H1 (cell line): ENCODE results near the gene CMTM1. TPM values are rescaled to one million over a fixed set of nuclear protein-coding genes. Genes with fewer than 3 reads are reported as not detected.

ENCODE experiments used
- CTCF ChIA-PET: fragments of 300-600 bp; sonication (Branson Sonifier 250); formaldehyde crosslinking; loops from one replicate; lab custom pipeline; 2021; ENCODE audit not compliant: partially characterized antibody; lab: Charles Lee
- POLR2A ChIA-PET: fragments of 300-600 bp; sonication (Branson Sonifier 250); formaldehyde crosslinking; loops from one replicate; lab custom pipeline; 2021; ENCODE audit warnings: inconsistent platforms; ENCODE audit not compliant: partially characterized antibody; lab: Charles Lee
- DNase-seq, 2 experiments: peaks; one replicate each; pipeline versions ENCODE4 v3.0.0 to v3.0.0-alpha.2; 2010 to 2022; ENCODE audit warnings: low spot score in 2 of 2, low read depth in 1 of 2, mixed read lengths in 1 of 2
- FAIRE-seq: peaks from 2 replicates; lab custom pipeline; 2011; peaks lifted over from hg19 to GRCh38; lab: Jason Lieb, UNC
- H2AFZ ChIP-seq: 2 replicates; pipeline ENCODE4 v1.8.1; 2012; ENCODE audit warnings: low read length, inconsistent platforms
- H2AK5ac ChIP-seq: 2 replicates; pipeline ENCODE4 v1.6.1; 2013; ENCODE audit warnings: low read depth, low read length
- H2BK120ac ChIP-seq: replicated peaks from 2 replicates; pipeline ENCODE3; 2013; ENCODE audit warnings: low read depth, low read length, inconsistent platforms
- H2BK12ac ChIP-seq: 2 replicates; pipeline ENCODE4 v1.6.1; 2013; ENCODE audit warnings: low read depth, low read length
- H2BK15ac ChIP-seq: 2 replicates; pipeline ENCODE4 v1.6.1; 2013; ENCODE audit warnings: low read length
- H2BK20ac ChIP-seq: 2 replicates; pipeline ENCODE4 v1.6.1; 2013; ENCODE audit warnings: low read length
- H2BK5ac ChIP-seq: 2 replicates; pipeline ENCODE4 v1.6.1; 2013; ENCODE audit warnings: low read depth, low read length
- H3K14ac ChIP-seq: 2 replicates; pipeline ENCODE4 v1.6.1; 2013; ENCODE audit warnings: inconsistent platforms; ENCODE audit not compliant: insufficient read length
- H3K18ac ChIP-seq: 2 replicates; pipeline ENCODE4 v1.6.1; 2013; ENCODE audit warnings: low read length; ENCODE audit errors: extremely low read depth
- H3K23ac ChIP-seq: 2 replicates; pipeline ENCODE4 v1.6.1; 2013; ENCODE audit warnings: inconsistent platforms; ENCODE audit not compliant: insufficient read length
- H3K23me2 ChIP-seq: 2 replicates; pipeline ENCODE4 v1.6.1; 2013; ENCODE audit warnings: low read depth, low read length
- H3K27ac ChIP-seq: 2 replicates; pipeline ENCODE4 v1.6.1; 2011; ENCODE audit warnings: low read depth, low read length, inconsistent platforms
- H3K27me3 ChIP-seq, 4 experiments: replicated peaks in 1 of 4; 1 replicate in 1 of 4; 2 replicates in 3 of 4; pipeline versions ENCODE4 v1.6.1 to v1.8.1; 2011 to 2013; ENCODE audit warnings: low read length in 3 of 4, mild to moderate bottlenecking in 3 of 4, inconsistent platforms in 2 of 4, mixed read lengths in 2 of 4, moderate library complexity in 1 of 4; ENCODE audit not compliant: control insufficient read depth in 3 of 4, insufficient read depth in 3 of 4; ENCODE audit errors: extremely low read depth in 1 of 4
- H3K36me3 ChIP-seq, 4 experiments: 2 replicates each; pipeline versions ENCODE4 v1.6.1 to v1.8.1; 2011 to 2013; ENCODE audit warnings: mild to moderate bottlenecking in 4 of 4, low read length in 3 of 4, moderate library complexity in 2 of 4, control low read depth in 1 of 4, inconsistent platforms in 1 of 4; ENCODE audit not compliant: insufficient read depth in 4 of 4, control insufficient read depth in 2 of 4
- H3K4ac ChIP-seq: replicated peaks from 2 replicates; pipeline ENCODE3; 2013; ENCODE audit warnings: low read length, low read depth, mixed read lengths, inconsistent platforms; ENCODE audit not compliant: insufficient read length
- H3K4me1 ChIP-seq, 4 experiments: replicated peaks in 1 of 4; 1 replicate in 1 of 4; 2 replicates in 3 of 4; pipeline versions ENCODE4 v1.6.1 to v1.8.1; 2011 to 2013; ENCODE audit warnings: low read length in 3 of 4, inconsistent platforms in 2 of 4, mixed read lengths in 1 of 4; ENCODE audit not compliant: insufficient read depth in 4 of 4, control insufficient read depth in 3 of 4
- H3K4me2 ChIP-seq, 2 experiments: 2 replicates each; pipeline versions ENCODE4 v1.6.1 to v1.8.1; 2011 to 2013; ENCODE audit warnings: low read depth in 2 of 2, low read length in 2 of 2, control low read depth in 1 of 2, inconsistent platforms in 1 of 2, mild to moderate bottlenecking in 1 of 2; ENCODE audit not compliant: insufficient read depth in 1 of 2
- H3K4me3 ChIP-seq, 4 experiments: fragments of 200-600, 300-600 bp in 1 of 4; sonication (generic), shearing (Covaris generic), sonication (Bioruptor Twin) in 1 of 4; 2 replicates each; pipeline versions ENCODE4 v1.5.1 to v1.8.1; 2011 to 2016; ENCODE audit warnings: low read length in 4 of 4, low read depth in 3 of 4, control low read depth in 2 of 4, inconsistent platforms in 2 of 4, mild to moderate bottlenecking in 2 of 4, mixed read lengths in 1 of 4, moderate library complexity in 1 of 4; ENCODE audit not compliant: insufficient read depth in 2 of 4; ENCODE audit errors: extremely low read depth in 1 of 4
- H3K56ac ChIP-seq: replicated peaks from 2 replicates; pipeline ENCODE3; 2013; ENCODE audit warnings: low read depth, mild to moderate bottlenecking, mixed read lengths, low read length, inconsistent platforms; ENCODE audit not compliant: insufficient read length
- H3K79me1 ChIP-seq: 2 replicates; pipeline ENCODE4 v1.6.1; 2013; ENCODE audit warnings: low read depth, low read length, control low read depth
- H3K79me2 ChIP-seq, 2 experiments: 2 replicates each; pipeline versions ENCODE4 v1.6.1 to v1.8.1; 2012 to 2013; ENCODE audit warnings: low read length in 2 of 2, mild to moderate bottlenecking in 2 of 2, inconsistent platforms in 1 of 2; ENCODE audit not compliant: insufficient read depth in 2 of 2, control insufficient read depth in 1 of 2
- H3K9ac ChIP-seq, 4 experiments: replicated peaks in 1 of 4; 1 replicate in 1 of 4; 2 replicates in 3 of 4; pipeline versions ENCODE4 v1.6.1 to v1.8.1; 2011 to 2013; ENCODE audit warnings: low read depth in 3 of 4, low read length in 3 of 4, control low read depth in 2 of 4, mild to moderate bottlenecking in 2 of 4, moderate library complexity in 2 of 4, inconsistent platforms in 1 of 4; ENCODE audit errors: extremely low read depth in 1 of 4
- H3K9me3 ChIP-seq, 2 experiments: 2 replicates each; pipeline versions ENCODE4 v1.6.1 to v1.8.1; 2012 to 2013; ENCODE audit warnings: mild to moderate bottlenecking in 2 of 2, moderate library complexity in 2 of 2, control low read depth in 1 of 2, inconsistent platforms in 1 of 2, low read depth in 1 of 2, low read length in 1 of 2, mixed read lengths in 1 of 2; ENCODE audit not compliant: insufficient read depth in 2 of 2
- H4K20me1 ChIP-seq, 2 experiments: replicated peaks in 1 of 2; 2 replicates each; pipeline versions ENCODE3 to v1.8.1; 2011 to 2013; ENCODE audit warnings: inconsistent platforms in 2 of 2, low read length in 2 of 2, mild to moderate bottlenecking in 1 of 2; ENCODE audit not compliant: insufficient read depth in 2 of 2, control insufficient read depth in 1 of 2
- H4K5ac ChIP-seq: 2 replicates; pipeline ENCODE4 v1.6.1; 2013; ENCODE audit warnings: low read length, low read depth, mixed read lengths, inconsistent platforms; ENCODE audit not compliant: insufficient read length
- H4K8ac ChIP-seq: 2 replicates; pipeline ENCODE4 v1.8.0; 2013; ENCODE audit warnings: mild to moderate bottlenecking, moderate library complexity, low read length, inconsistent platforms; ENCODE audit not compliant: insufficient read depth; ENCODE audit errors: extremely low read depth
- H4K91ac ChIP-seq: replicated peaks from 2 replicates; pipeline ENCODE3; 2013; ENCODE audit warnings: low read length, mixed read lengths, inconsistent platforms; ENCODE audit not compliant: insufficient read length
- ASH2L ChIP-seq: fragments of 200-600, 300-600 bp; sonication (generic); IDR thresholded peaks from one replicate; pipeline ENCODE4 v1.7.1; 2017; ENCODE audit warnings: low read length
- CBX5 ChIP-seq: fragments of 300-800, 300-1000 bp; sonication (generic); IDR thresholded peaks from 2 replicates; pipeline ENCODE4 v1.7.1; 2016; ENCODE audit warnings: antibody characterized with exemption, low read length, low read depth
- CEBPB ChIP-seq: IDR thresholded peaks from 2 replicates; pipeline ENCODE4 v1.6.1; 2012; ENCODE audit warnings: low read depth, low read length
- EZH2 ChIP-seq: fragments of 200-600 bp; sonication (generic); IDR thresholded peaks from 2 replicates; pipeline ENCODE4 v1.7.1; 2012; ENCODE audit warnings: low read depth, mild to moderate bottlenecking, moderate library complexity, low read length, inconsistent platforms; ENCODE audit not compliant: severe bottlenecking
- PHF8 ChIP-seq: fragments of 200-600 bp; sonication (generic); conservative IDR thresholded peaks from 2 replicates; pipeline ENCODE4 v1.7.1; 2012; ENCODE audit warnings: low read depth, mild to moderate bottlenecking, inconsistent platforms, low read length, moderate library complexity
- POLR2A ChIP-seq, 2 experiments: IDR thresholded peaks; 1 replicate in 1 of 2; 2 replicates in 1 of 2; pipeline ENCODE4 v1.6.1; 2011; ENCODE audit warnings: low read depth in 2 of 2, low read length in 2 of 2, mild to moderate bottlenecking in 2 of 2; ENCODE audit errors: control extremely low read depth in 1 of 2
- POLR2AphosphoS5 ChIP-seq: IDR thresholded peaks from 2 replicates; pipeline ENCODE4 v1.6.1; 2011; ENCODE audit warnings: low read depth, low read length
- SIRT6 ChIP-seq: IDR thresholded peaks from one replicate; pipeline ENCODE4 v1.7.1; 2012; ENCODE audit warnings: low read length, inconsistent platforms
- TAF1 ChIP-seq: IDR thresholded peaks from 2 replicates; pipeline ENCODE4 v1.6.1; 2011; ENCODE audit warnings: mild to moderate bottlenecking, low read depth, low read length
- TBP ChIP-seq: IDR thresholded peaks from 2 replicates; pipeline ENCODE4 v1.6.1; 2011; ENCODE audit warnings: low read depth, low read length, improper control_type of control experiment
- WGBS, 2 experiments: shearing (Covaris generic) in 1 of 2; methylation state at CpG; one replicate each; pipeline versions ENCODE4 v1.1.6 to v1.1.7; 2013 to 2015; ENCODE audit warnings: low lambda C conversion rate in 2 of 2, mixed read lengths in 2 of 2, inconsistent platforms in 1 of 2, low coverage in 1 of 2, missing lambda C conversion rate in 1 of 2; ENCODE audit not compliant: insufficient replicate concordance in 2 of 2, insufficient coverage in 1 of 2, insufficient read length in 1 of 2; ENCODE audit errors: extremely low coverage in 1 of 2, missing lambda C conversion rate in 1 of 2; 5-methylcytosine and 5-hydroxymethylcytosine counted together
- polyA plus RNA-seq, 7 experiments: library from polyadenylated mRNA; depleted of rRNA in 3 of 7; stranded (reverse) in 5 of 7; unstranded in 2 of 7; fragments of >200 nt in 5 of 7; fragments of 200-250 nt in 2 of 7; gene quantifications; 1 replicate in 5 of 7; 2 replicates in 1 of 7; 4 replicates in 1 of 7; pipeline versions ENCODE4 v1.2.1 to v1.2.3, GENCODE V29; 2011 to 2013; ENCODE audit warnings: missing spikeins in 2 of 7, mixed read lengths in 2 of 7
- total RNA-seq: library from RNA; stranded (reverse); fragmentation: NEBNext Ultra II Directional; extraction: Animal tissue kit (Norgen Biotek cat#: 25700); gene quantifications from 2 replicates; pipeline ENCODE4 v1.2.1, GENCODE V29; 2021
- TF ChIP-seq, protein P1 (sequence below): IDR thresholded peaks from 2 replicates; pipeline ENCODE4 v1.6.1; 2011; ENCODE audit warnings: low read length, improper control_type of control experiment

The CMTM1 gene
- total and polyA plus RNA-seq, 2 of the 8 experiments (the other 6 are each of a cell fraction or from before 2014, with no cell fraction given), result 1.2 to 2.0 TPM

DNA sequence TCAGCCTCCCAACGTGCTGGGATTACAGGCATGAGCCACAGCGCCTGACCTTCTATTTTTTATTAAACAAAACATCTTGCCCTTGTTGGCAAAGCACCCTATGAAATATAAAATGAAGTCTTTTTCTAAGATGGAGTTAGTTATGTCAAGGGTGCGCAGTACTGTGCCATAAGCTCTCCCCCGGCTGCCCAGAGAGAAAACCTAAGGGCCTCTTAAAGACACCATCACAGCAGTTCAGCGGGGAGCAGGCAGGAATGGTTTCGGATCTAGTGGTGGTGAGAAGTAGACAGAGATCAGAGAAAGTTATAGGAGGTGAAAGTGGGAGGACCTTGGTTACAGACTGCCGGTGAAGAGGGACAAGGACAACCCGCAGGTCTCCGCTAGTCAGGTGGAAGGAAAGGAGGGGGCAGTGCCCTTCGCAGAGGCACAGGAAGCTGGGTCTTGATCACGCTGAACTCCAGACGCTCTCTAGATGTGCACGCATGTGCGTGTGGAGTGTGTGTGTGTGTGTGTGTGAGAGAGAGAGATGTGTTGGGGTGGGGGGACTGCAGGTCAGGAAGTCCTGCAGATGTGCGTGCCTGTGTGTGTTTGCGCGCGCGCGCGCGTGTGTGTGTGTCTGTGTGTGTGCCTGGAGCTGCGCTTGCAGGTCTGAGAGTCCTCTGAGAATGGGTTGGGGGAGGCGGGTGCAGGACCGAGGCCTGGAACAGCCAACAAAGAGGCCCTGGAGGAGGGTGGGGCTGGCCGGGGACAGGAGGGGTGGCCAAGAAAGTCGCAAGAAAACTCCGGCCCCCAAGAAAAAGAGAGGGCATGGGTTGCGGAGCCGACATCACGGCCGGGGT lies 37.5 kb downstream of the CMTM1 start:
- Histone ChIP-seq H3K9ac (peak overlapping the region in 3 of 4 experiments; percentile 46 to 61 (median 49); a peak in 5 of 7 replicates), H2AFZ (peak overlapping the region; percentile 98)
- TF ChIP-seq CEBPB, result no peak
- no peak for TF ChIP-seq SIRT6
- TF ChIP-seq POLR2A (IDR thresholded peaks at IDR 0.05; ENCODE audit: control extremely low read depth in 1 of 2, low read depth in 2 of 2, low read length in 2 of 2), result peak in 1 of 2 experiments; percentile 38; a peak in 2 of 3 replicates
- no peak for TF ChIP-seq CBX5
- peak; percentile 11; the same call in 1 of the 2 replicates for TF ChIP-seq TBP
- TF ChIP-seq, protein P1, sequence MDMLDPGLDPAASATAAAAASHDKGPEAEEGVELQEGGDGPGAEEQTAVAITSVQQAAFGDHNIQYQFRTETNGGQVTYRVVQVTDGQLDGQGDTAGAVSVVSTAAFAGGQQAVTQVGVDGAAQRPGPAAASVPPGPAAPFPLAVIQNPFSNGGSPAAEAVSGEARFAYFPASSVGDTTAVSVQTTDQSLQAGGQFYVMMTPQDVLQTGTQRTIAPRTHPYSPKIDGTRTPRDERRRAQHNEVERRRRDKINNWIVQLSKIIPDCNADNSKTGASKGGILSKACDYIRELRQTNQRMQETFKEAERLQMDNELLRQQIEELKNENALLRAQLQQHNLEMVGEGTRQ, result no peak
- TF ChIP-seq PHF8, result no peak
- peak; percentile 22 for TF ChIP-seq ASH2L
- TF ChIP-seq TAF1, result peak; percentile 55
- peak; percentile 56 for TF ChIP-seq POLR2AphosphoS5
- TF ChIP-seq EZH2, result peak; percentile 42

More for the DNA sequence above, 37.5 kb downstream of the CMTM1 start:
- Histone ChIP-seq H2BK120ac (peak overlapping the region; percentile 86), H3K27ac (peak overlapping the region; percentile 66; the same call in 1 of the 2 replicates), H2BK15ac (peak overlapping the region; percentile 67), H3K79me1 (peaks cover 3% of the 10 kb centered on the region; the same call in 1 of the 2 replicates), H3K4ac (no peak overlapping the region), H4K20me1 (peaks cover 1 to 11% of the 10 kb centered on the region in 2 experiments), H4K8ac (peak overlapping the region; percentile 72; the same call in 1 of the 2 replicates), H2BK12ac (peak overlapping the region; percentile 62; the same call in 1 of the 2 replicates), H3K14ac (peak overlapping the region; percentile 79), H2AK5ac (no peak overlapping the region), H3K18ac (peak overlapping the region; percentile 95), H3K4me2 (peak overlapping the region; percentile 95 to 99), H3K36me3 (no peaks in the 10 kb centered on the region), H3K27me3 (no peaks in the 10 kb centered on the region), H3K4me3 (peak overlapping the region; percentile 53 to 96 (median 68)), H4K5ac (peak overlapping the region; percentile 88), H3K4me1 (peaks cover 0 to 22% (median 9%) of the 10 kb centered on the region in 4 experiments; a peak in 6 of 7 replicates), H2BK5ac (peak overlapping the region; percentile 94), H3K79me2 (peaks cover 0 to 3% of the 10 kb centered on the region in 2 experiments; a peak in 2 of 4 replicates), H2BK20ac (no peak overlapping the region), H3K23me2 (peaks cover 7% of the 10 kb centered on the region), H4K91ac (peak overlapping the region; percentile 92), H3K23ac (no peak overlapping the region), H3K9me3 (no peaks in the 10 kb centered on the region), H3K56ac (peak overlapping the region; percentile 77)
- WGBS, 2 experiments, result 11% methylated on average over 30 of the region's 32 CpGs; no CpG with 5 or more reads in 1 of the 2 experiments
- FAIRE-seq (no peak), DNase-seq (peak in 1 of 2 experiments; percentile 80)
- POLR2A ChIA-PET, result interaction anchor here (0.6 to 1.6 kb wide), 9 partner anchors 9 to 175 kb away, joined by 3 to 6 read pairs (median 3); partner anchors contain the start of genes CKLF, DYNC1LI2 and TK2
- CTCF ChIA-PET, result interaction anchor here (0.5 to 2.2 kb wide), 12 partner anchors 9 to 168 kb away, joined by 3 to 6 read pairs (median 4); partner anchors contain the start of gene CKLF
